Frontal cortex (tissue), 1 donor: ENCODE results near the gene ARL5A. TPM values are rescaled to one million over a fixed set of nuclear protein-coding genes. Genes with fewer than 3 reads are reported as not detected.

Experiments
- total RNA-seq: library from RNA; depleted of rRNA; stranded (reverse); fragments of >200 nt; gene quantifications from one replicate; pipeline ENCODE4 v1.2.3, GENCODE V29; 2014

ARL5A gene
- total RNA-seq, 1 donor from 2014 or later = 64.8 TPM

Other genes starting within 250 kb of the ARL5A start
- gene NEB, start 93.9 kb downstream of the ARL5A start, total RNA-seq = 0.41 TPM